ENCODE measurements around the gene ASS1.

The ASS1 gene

GRCh38 chr9:130419521-130420035 is 25.2 kb upstream of the ASS1 start:
- no peak overlapping the region for H2AFZ ChIP-seq (ENCODE audit: low read length)
- H3K79me2 ChIP-seq (ENCODE audit: low read length): no peaks in the 10 kb centered on the region
- no peaks in the 10 kb centered on the region for H3K9me2 ChIP-seq (replicated peaks; ENCODE audit: insufficient read depth, low read length)
- no peaks in the 10 kb centered on the region for H3K4me1 ChIP-seq (ENCODE audit: low read length)
- peaks cover 94% of the 10 kb centered on the region for H3K27me3 ChIP-seq (replicated peaks; ENCODE audit: insufficient read depth, low read length)
- H3K4me3 ChIP-seq (ENCODE audit: low read length): no peak overlapping the region
- no peak overlapping the region for H3K27ac ChIP-seq (ENCODE audit: low read length)
- H3K36me3 ChIP-seq (replicated peaks; ENCODE audit: insufficient read depth, low read length): no peaks in the 10 kb centered on the region
- no peak for DNase-seq
- no peaks in the 10 kb centered on the region for H3F3A ChIP-seq (ENCODE audit: insufficient read depth, low read length)
- H3K9ac ChIP-seq (ENCODE audit: low read length): no peak overlapping the region
- TF ChIP-seq EZH2phosphoT487 (IDR thresholded peaks at IDR 0.05; ENCODE audit: low read length) (no peak), EZH2 (optimal IDR thresholded peaks at IDR 0.05; ENCODE audit: low read depth, low read length) (no peak)
- TF ChIP-seq, protein P1, sequence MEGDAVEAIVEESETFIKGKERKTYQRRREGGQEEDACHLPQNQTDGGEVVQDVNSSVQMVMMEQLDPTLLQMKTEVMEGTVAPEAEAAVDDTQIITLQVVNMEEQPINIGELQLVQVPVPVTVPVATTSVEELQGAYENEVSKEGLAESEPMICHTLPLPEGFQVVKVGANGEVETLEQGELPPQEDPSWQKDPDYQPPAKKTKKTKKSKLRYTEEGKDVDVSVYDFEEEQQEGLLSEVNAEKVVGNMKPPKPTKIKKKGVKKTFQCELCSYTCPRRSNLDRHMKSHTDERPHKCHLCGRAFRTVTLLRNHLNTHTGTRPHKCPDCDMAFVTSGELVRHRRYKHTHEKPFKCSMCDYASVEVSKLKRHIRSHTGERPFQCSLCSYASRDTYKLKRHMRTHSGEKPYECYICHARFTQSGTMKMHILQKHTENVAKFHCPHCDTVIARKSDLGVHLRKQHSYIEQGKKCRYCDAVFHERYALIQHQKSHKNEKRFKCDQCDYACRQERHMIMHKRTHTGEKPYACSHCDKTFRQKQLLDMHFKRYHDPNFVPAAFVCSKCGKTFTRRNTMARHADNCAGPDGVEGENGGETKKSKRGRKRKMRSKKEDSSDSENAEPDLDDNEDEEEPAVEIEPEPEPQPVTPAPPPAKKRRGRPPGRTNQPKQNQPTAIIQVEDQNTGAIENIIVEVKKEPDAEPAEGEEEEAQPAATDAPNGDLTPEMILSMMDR (IDR thresholded peaks at IDR 0.05; ENCODE audit: low read length): no peak
- no peaks in the 10 kb centered on the region for H3K9me3 ChIP-seq (replicated peaks; ENCODE audit: insufficient read depth, low read length)
- no peaks in the 10 kb centered on the region for H4K20me1 ChIP-seq (ENCODE audit: insufficient read depth, low read length)
- H3K4me2 ChIP-seq (ENCODE audit: low read depth, low read length): no peak overlapping the region

- Histone ChIP-seq H3K27ac (ENCODE audit: low read length) (no peak overlapping the region), H3K9me3 (replicated peaks; ENCODE audit: insufficient read depth, low read length) (no peaks in the 10 kb centered on the region), H3K9me2 (replicated peaks; ENCODE audit: insufficient read depth, low read length) (no peaks in the 10 kb centered on the region), H4K20me1 (ENCODE audit: insufficient read depth, low read length) (no peaks in the 10 kb centered on the region), H3K4me3 (ENCODE audit: low read length) (no peak overlapping the region), H3K36me3 (replicated peaks; ENCODE audit: insufficient read depth, low read length) (no peaks in the 10 kb centered on the region), H3K4me2 (ENCODE audit: low read depth, low read length) (no peak overlapping the region), H3K9ac (ENCODE audit: low read length) (no peak overlapping the region), H3K27me3 (replicated peaks; ENCODE audit: insufficient read depth, low read length) (peaks cover 95% of the 10 kb centered on the region), H2AFZ (ENCODE audit: low read length) (no peak overlapping the region), H3K4me1 (ENCODE audit: low read length) (no peaks in the 10 kb centered on the region), H3K79me2 (ENCODE audit: low read length) (no peaks in the 10 kb centered on the region), H3F3A (ENCODE audit: insufficient read depth, low read length) (no peaks in the 10 kb centered on the region)
- no peak for DNase-seq
- no peak for TF ChIP-seq EZH2 (optimal IDR thresholded peaks at IDR 0.05; ENCODE audit: low read depth, low read length)
- TF ChIP-seq, protein P1 (IDR thresholded peaks at IDR 0.05; ENCODE audit: low read length): no peak
- TF ChIP-seq EZH2phosphoT487 (IDR thresholded peaks at IDR 0.05; ENCODE audit: low read length): no peak
Observed at GRCh38 chr9:130421154-130421801, 23.5 kb upstream of the ASS1 start.

DNA sequence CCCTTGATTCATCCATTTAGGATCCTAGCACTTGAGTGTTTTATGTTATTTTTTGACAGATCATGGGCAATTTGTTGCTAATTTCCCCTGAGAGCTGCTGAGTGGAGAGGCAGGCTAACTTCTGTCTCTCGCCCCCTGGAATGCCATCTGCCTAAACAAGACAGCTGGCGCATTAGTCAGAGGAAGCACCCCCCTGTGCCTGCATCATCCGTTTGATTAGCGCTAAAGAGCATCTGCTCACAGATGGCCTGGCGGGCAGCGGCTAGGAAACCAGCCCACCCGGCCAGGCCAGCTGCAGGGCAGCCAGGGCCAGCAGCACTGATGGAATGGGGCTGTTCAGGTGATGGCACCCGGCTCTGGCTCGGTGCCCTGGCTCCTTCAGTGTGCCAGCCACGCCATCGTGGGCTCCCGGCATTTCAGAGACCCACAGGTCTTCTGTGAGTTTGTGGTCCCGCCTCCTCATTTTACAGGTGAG is 22.9 kb upstream of the ASS1 start:
- no peak for DNase-seq
- H3K27ac ChIP-seq (ENCODE audit: low read length): no peak overlapping the region
- H2AFZ ChIP-seq (ENCODE audit: low read length): no peak overlapping the region
- H3K4me3 ChIP-seq (ENCODE audit: low read length): no peak overlapping the region
- H3F3A ChIP-seq (ENCODE audit: insufficient read depth, low read length): no peaks in the 10 kb centered on the region
- peaks cover 95% of the 10 kb centered on the region for H3K27me3 ChIP-seq (replicated peaks; ENCODE audit: insufficient read depth, low read length)
- H3K4me2 ChIP-seq (ENCODE audit: low read depth, low read length): no peak overlapping the region
- H3K9me2 ChIP-seq (replicated peaks; ENCODE audit: insufficient read depth, low read length): no peaks in the 10 kb centered on the region
- H3K9ac ChIP-seq (ENCODE audit: low read length): no peak overlapping the region
- no peak for TF ChIP-seq EZH2phosphoT487 (IDR thresholded peaks at IDR 0.05; ENCODE audit: low read length)
- TF ChIP-seq, protein P1 (IDR thresholded peaks at IDR 0.05; ENCODE audit: low read length): no peak
- TF ChIP-seq EZH2 (optimal IDR thresholded peaks at IDR 0.05; ENCODE audit: low read depth, low read length): no peak
- no peaks in the 10 kb centered on the region for H3K79me2 ChIP-seq (ENCODE audit: low read length)
- no peaks in the 10 kb centered on the region for H3K4me1 ChIP-seq (ENCODE audit: low read length)
- H4K20me1 ChIP-seq (ENCODE audit: insufficient read depth, low read length): no peaks in the 10 kb centered on the region
- H3K9me3 ChIP-seq (replicated peaks; ENCODE audit: insufficient read depth, low read length): no peaks in the 10 kb centered on the region
- no peaks in the 10 kb centered on the region for H3K36me3 ChIP-seq (replicated peaks; ENCODE audit: insufficient read depth, low read length)

Data from MM.1S (cell line).